ENCODE measurements around the gene KIAA1755.

GRCh38 chr20:38301309-38301708, 40.8 kb upstream of the KIAA1755 start:
- TF ChIP-seq SUZ12 (IDR thresholded peaks at IDR 0.05; ENCODE audit: extremely low read depth, insufficient read depth, insufficient read length) (no peak), ZNF274 (IDR thresholded peaks at IDR 0.05; ENCODE audit: low read depth, low read length) (no peak), YY1 (IDR thresholded peaks at IDR 0.05; ENCODE audit: insufficient read depth, insufficient read length) (no peak)

All from NT2/D1 (cell line).